ENCODE data around the gene C9orf57. TPM values are rescaled to one million over a fixed set of nuclear protein-coding genes. Genes with fewer than 3 reads are reported as not detected.

The C9orf57 gene
- total and polyA plus RNA-seq, 2 of the 13 experiments (the other 11 are each of a cell fraction or from before 2014, with no cell fraction given) = 0.09 TPM; not detected in 1

DNA sequence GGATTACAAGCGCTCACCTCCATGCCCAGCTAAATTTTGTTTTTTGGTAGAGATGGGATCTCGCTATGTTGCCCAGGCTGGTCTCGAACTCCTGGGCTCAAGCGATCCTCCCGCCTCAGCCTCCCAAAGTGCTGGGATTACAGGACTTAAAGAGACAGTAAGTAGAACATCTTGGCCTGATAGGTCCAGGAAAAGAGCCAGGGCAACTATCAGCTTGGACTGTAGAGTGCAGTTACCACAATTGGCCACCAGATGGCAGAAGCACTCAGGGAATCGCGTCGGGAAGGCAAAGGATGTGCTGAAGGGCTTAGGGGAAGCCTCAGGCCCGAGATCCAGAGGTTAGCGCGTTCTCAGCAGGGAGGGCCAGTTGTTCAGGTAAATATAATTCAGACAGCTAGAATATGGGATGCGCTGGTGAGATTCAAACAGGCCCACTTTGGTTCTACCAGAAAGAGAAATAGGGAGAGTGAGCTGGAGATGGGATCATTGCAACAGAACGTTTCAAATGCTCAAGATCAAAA, 21.5 kb downstream of the C9orf57 start:
- Histone ChIP-seq H4K20me1 (ENCODE audit: insufficient read depth, low read length) (no peaks in the 10 kb centered on the region), H3K27me3 (ENCODE audit: control insufficient read depth in 1 of 2, insufficient read depth in 2 of 2, low read length in 2 of 2) (peaks cover 0 to 9% of the 10 kb centered on the region in 2 experiments; a peak in 1 of 5 replicates), H3K9me3 (ENCODE audit: low read length) (no peaks in the 10 kb centered on the region), H3K79me2 (ENCODE audit: insufficient read depth, low read length) (no peaks in the 10 kb centered on the region), H3K36me3 (replicated peaks in 1 of 2; ENCODE audit: control insufficient read depth in 1 of 2, insufficient read depth in 2 of 2, low read length in 2 of 2) (no peaks in the 10 kb centered on the region), H3K4me3 (replicated peaks in 1 of 3; ENCODE audit: insufficient read depth in 1 of 3, low read depth in 2 of 3, low read length in 3 of 3) (no peak overlapping the region), H3K27ac (ENCODE audit: extremely low read length, insufficient read depth, low read length) (no peak overlapping the region), H2AFZ (ENCODE audit: low read length) (no peak overlapping the region), H3K9ac (ENCODE audit: insufficient read depth, low read depth, low read length) (no peak overlapping the region), H3K4me2 (ENCODE audit: low read depth, low read length) (no peak overlapping the region), H3K4me1 (ENCODE audit: insufficient read depth, low read length) (peaks cover 33% of the 10 kb centered on the region)
- POLR2A ChIA-PET = no interaction called here
- BruUV-seq (replicated peaks) = no TSS peak
- FAIRE-seq (peak; percentile 91), DNase-seq (ENCODE audit: low spot score) (peak; percentile 56), ATAC-seq (peak; percentile 89)
- WGBS (ENCODE audit: low lambda C conversion rate) = 14% methylated on average over 13 of the region's 13 CpGs
- intact Hi-C loops (cut with micrococcal nuclease; ENCODE audit: unreplicated experiment) (loop anchor here (1.0 kb wide), 5 partner anchors 106 to 553 kb away; no protein-coding TSS in a partner anchor), in situ Hi-C loops (cut with HindIII; ENCODE audit: extremely low pct_ligation_motif_present, low pct_unique_long_range_greater_than_20kb) (loop anchor here (5.0 to 25.0 kb wide), 4 partner anchors 98 to 773 kb away; partner anchors contain the start of gene GDA)
- CTCF ChIA-PET (ENCODE audit: low intra/inter-chr PET ratio, low total read pairs) = interaction anchor here (1.3 to 2.7 kb wide), 3 partner anchors 165 to 242 kb away, joined by 3 to 51 read pairs (median 5); no protein-coding TSS in a partner anchor
- TF ChIP-seq ZNF792 (CRISPR knock-in tag; IDR thresholded peaks at IDR 0.05) (no peak), SMC3 (IDR thresholded peaks at IDR 0.05; ENCODE audit: low read length) (peak; percentile 97), HDAC2 (CRISPR knock-in tag; IDR thresholded peaks at IDR 0.05) (peak; percentile 45; the same call in 1 of the 2 replicates), SALL1 (CRISPR knock-in tag; IDR thresholded peaks at IDR 0.05) (peak; percentile 80), ZBTB25 (CRISPR knock-in tag; IDR thresholded peaks at IDR 0.05) (0 out of 2 replicates have a peak, but pooled peaks have one; percentile 25), CTCF (CRISPR knock-in tag; IDR thresholded peaks at IDR 0.05) (peak; percentile 99), ELF3 (CRISPR knock-in tag; IDR thresholded peaks at IDR 0.05) (peak; percentile 40; the same call in 1 of the 2 replicates), MTF1 (CRISPR knock-in tag; IDR thresholded peaks at IDR 0.05) (no peak), PHF5A (CRISPR knock-in tag; IDR thresholded peaks at IDR 0.05; ENCODE audit: low read depth, unreplicated experiment) (no peak), SOX5 (CRISPR knock-in tag; IDR thresholded peaks at IDR 0.05; ENCODE audit: borderline replicate concordance) (0 out of 2 replicates have a peak, but pooled peaks have one; percentile 29), ZFX (CRISPR knock-in tag; IDR thresholded peaks at IDR 0.05; ENCODE audit: low read depth) (peak; percentile 49; the same call in 1 of the 2 replicates), ZKSCAN8 (CRISPR knock-in tag; IDR thresholded peaks at IDR 0.05; ENCODE audit: borderline replicate concordance) (no peak), ZBTB26 (CRISPR knock-in tag; IDR thresholded peaks at IDR 0.05; ENCODE audit: borderline replicate concordance) (0 out of 2 replicates have a peak, but pooled peaks have one; percentile 36), ZNF782 (CRISPR knock-in tag; IDR thresholded peaks at IDR 0.05; ENCODE audit: borderline replicate concordance) (no peak), ZNF460 (CRISPR knock-in tag; IDR thresholded peaks at IDR 0.05; ENCODE audit: borderline replicate concordance) (no peak), SOX13 (IDR thresholded peaks at IDR 0.05) (no peak), SOX13 (CRISPR knock-in tag; conservative IDR thresholded peaks at IDR 0.05 in 1 of 2, IDR thresholded peaks at IDR 0.05 in 1 of 2) (peak in 1 of 2 experiments; percentile 35; a peak in 1 of 4 replicates)
- TF ChIP-seq, protein P1, sequence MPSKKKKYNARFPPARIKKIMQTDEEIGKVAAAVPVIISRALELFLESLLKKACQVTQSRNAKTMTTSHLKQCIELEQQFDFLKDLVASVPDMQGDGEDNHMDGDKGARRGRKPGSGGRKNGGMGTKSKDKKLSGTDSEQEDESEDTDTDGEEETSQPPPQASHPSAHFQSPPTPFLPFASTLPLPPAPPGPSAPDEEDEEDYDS (CRISPR knock-in tag; IDR thresholded peaks at IDR 0.05) = peak; percentile 19; the same call in 1 of the 2 replicates
- TF ChIP-seq, protein P2, sequence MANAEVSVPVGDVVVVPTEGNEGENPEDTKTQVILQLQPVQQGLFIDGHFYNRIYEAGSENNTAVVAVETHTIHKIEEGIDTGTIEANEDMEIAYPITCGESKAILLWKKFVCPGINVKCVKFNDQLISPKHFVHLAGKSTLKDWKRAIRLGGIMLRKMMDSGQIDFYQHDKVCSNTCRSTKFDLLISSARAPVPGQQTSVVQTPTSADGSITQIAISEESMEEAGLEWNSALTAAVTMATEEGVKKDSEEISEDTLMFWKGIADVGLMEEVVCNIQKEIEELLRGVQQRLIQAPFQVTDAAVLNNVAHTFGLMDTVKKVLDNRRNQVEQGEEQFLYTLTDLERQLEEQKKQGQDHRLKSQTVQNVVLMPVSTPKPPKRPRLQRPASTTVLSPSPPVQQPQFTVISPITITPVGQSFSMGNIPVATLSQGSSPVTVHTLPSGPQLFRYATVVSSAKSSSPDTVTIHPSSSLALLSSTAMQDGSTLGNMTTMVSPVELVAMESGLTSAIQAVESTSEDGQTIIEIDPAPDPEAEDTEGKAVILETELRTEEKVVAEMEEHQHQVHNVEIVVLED (CRISPR knock-in tag; IDR thresholded peaks at IDR 0.05; ENCODE audit: borderline replicate concordance) = 0 out of 2 replicates have a peak, but pooled peaks have one; percentile 44

Measured in HepG2 (cell line).